ENCODE data around the gene AGXT.

Gene AGXT

DNA sequence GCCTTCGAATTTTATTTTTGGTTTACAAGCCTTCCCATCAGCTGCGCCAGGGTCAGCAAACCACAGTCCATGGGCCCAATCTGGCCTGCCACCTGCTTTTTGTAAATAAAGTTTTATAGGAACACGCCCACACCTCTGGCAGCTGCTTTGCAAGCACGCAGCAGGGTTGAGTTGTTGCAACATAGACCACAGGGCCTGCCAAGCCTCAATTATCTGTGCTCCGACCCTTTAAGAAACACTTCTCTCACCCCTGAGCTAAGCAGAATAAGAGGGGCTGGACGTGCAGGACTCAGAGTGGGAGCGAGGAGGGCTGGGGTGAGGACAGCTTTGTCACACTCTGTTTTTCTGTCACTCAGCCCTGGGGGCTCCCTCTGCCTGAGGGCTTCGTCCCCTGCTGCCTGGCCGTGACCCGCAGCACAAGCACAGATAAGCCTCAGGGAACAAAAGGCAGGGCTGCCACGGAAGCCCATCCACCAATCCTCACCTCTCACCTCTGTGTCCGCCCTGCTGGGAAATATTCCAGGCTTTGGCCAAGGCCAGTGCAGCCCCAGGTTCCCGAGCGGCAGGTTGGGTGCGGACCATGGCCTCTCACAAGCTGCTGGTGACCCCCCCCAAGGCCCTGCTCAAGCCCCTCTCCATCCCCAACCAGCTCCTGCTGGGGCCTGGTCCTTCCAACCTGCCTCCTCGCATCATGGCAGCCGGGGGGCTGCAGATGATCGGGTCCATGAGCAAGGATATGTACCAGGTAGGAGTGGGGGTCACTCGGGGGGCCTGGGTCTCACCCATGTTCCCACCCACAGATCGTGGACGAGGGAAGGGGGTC, at the start of gene AGXT:
AGXT (plus strand) TSS at position 539 of the 823 bp plus-strand sequence; CDS start at position 581, 42 bp downstream.
- DNase-seq, result no peak

DNA sequence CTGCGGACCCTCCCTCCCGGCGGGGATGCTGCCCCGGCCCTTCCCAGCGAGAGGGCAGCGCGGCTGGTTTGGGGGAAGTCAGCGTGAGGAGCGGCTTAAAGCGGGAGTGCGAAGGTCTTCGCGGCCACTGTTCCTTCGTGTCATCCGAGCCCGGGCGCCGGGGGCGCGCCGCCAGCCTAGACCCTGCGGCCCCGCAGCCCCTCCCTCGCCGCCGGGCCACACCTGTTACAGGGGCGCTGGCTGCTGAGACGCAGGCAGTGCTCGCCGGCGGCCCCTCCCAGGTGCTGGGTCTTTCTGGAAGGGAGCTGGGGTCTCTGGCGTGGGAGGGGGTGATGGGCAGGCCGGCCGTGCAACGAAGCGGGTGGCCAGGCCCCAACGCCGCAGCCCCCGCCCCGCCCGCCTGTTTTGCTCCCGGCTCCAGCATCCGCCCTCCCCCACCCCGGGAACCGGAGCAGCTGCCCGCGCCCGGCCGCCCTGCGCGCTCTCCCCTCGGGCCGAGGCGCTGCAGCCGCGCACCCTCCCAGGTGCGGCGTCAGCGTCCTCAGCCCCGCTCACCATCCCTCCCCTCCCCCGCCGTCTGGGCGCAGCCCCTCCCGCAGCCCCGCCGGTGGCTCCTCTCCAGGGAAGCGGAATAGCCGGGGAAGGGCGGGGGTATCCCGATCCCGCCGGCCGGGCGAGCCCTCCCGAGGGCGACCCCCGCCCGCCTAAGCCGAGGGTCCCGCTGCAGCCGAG, 49.3 kb upstream of the AGXT start:
- no peak for DNase-seq

DNA sequence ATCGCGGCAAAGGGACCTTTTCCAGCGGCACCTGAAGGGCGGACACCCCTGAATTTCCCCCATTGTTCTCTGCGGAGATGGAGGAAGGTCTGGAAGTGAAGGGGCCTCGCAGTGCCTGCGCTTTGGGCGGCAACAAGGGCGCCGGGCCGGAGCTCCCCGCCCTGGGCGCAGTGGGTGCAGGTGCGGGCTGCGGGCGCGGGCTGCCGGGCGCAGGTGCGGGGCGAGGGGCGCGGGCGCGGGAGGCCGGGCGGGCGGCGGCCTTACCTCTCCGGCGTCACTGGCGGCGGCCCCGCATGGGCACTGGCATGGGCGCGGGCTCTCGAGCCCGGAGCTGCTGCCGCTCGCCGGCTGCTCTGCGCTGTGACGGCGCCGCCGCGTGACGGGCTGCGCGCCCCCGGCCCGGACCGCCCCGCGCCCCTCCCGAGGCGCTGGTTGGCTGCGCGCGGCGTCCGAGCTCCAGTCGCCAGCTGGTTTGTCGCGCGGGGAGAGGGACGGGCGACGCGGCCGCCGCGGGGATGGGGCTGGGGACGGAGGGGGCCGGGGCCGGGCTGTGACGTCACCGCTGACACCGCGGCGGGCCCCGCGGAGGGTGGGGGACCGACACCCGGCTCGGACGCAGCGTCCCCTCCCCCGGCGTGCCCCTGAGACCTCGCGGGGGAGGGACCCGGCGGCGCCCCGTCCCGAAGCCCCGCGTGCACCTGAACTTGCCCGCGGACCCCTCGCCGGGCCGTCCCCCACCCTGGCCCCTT, 48.6 kb upstream of the AGXT start, which contains the start of gene KIF1A:
KIF1A (minus strand) TSS at position 362 of the 749 bp plus-strand sequence. CDS start 22,467 bp downstream, outside the sequence.
- no peak for DNase-seq

DNA sequence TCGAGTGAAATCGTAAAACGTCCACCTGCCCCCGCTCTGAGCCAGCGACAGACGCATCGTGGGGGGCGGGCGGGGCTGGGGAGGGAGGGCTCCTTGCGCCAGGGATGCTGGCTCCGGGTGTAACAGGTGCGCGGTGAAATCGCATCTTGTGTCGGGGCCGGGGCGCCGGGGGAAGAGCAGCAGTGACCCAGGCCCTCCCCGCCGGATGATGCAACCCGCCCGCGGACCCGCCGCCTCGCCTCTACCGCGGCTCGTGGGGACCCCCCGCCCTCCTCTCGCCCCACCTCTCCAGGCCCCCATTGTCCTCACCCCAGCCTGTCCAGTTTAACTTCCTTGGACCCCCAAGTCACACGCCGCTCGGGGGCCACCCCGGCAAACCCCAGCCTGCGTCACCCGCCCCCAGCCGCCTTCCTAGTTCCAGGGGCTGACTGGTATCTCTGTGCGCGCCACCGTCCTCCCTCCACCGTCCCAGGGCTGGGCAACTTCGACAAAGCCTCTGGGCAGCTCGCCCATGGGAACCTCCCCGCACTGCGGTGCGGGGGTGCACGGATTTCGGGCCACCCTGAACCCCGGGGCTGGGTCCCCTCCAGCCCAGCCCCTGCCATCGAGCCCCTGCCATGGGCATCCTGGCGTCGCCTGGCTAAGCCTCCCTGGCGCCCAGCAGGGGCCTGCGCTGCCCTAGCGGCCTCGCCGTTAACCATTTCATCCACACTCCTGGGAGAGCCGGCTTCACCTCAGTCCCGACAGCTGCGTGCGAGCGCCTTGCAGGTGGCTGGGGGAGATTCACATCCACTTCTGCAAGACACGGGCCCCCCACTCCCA, 47.8 kb upstream of the AGXT start:
- no peak for DNase-seq

DNA sequence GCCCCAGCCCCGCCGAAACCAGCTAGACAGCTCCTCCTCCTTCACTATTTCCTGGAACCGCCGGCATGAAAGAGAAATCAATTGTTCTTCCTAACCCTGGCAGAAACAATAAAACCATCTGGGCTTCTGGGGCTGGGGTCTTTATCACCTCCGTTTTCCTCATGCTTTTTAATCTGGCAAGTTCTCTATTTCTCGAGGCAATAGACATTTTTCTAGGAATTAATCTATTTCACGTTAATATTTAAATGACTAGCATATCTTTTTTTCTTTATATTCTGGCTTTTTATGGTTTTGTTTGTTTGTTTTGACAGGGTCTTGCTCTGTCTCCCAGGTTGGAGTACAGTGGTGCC, 47.2 kb upstream of the AGXT start:
- no peak for DNase-seq

DNA sequence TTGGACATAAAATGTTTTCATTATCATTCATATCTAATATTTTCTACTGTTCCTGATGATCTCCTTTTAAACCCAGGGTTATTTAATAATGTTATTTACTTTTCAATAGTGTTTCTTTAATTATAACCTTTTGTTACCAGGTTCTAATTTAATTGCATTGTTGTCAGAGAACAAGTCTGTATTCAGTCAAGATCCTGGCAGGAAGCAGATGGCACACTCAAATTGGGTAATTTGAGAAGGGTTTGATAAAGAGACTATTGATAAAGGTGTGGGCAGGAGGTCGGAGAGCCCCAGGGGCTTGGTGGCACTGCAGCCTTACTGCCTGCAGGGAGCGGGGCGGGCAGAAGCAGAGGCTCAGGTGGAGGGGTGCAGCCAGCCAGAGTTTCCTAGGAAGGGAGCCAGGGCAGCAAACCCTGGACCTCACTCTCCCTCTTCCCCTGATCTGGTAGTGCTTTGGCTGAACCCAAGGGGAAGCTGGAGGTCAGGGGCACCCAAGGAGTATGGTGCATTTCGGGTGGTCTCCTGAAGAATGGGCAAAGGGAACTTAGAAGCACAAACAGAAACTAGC, 46.3 kb upstream of the AGXT start:
- no peak for DNase-seq

DNA sequence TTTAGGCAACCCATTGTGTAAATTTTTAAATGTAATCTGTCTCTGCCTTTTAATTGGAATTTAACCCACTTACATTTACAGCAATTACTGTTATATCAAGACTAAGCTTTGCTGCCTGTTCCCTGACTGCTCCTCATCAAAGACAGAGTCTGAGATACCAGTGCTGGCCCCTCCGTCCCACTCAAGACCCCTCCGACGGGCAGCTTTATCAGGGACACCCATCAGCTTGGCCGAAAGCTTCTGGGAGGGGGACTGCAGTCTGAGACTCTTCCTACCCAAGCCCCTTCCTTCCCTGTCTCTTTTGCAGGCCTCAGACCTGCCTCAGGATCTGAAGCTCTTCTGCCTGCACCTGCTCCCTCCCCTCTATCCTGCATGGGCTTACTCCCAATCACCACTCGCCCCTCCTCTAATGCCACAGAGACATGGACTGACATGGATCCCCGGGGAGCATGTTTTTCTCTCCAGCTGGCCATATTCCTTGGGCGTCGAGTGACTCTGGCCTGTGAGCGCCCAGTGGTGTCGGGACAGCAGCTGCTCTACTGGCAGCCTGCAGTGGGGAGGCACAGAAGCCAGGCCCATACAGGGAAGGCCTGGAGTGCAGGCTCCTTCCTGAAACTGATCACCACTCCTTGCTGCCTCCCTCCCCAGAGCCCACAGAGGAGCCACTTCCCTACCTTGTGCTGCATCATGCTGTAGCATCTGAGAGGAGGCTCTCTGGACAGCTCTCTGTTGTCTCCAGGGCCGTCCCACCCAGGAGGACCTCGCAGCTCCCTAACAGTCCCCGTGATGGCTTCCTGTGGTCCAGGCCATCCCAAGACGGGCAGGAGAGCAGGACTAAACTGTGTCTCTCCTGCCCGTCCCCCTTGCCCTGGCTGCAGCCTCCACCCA, 44.9 kb upstream of the AGXT start:
- no peak for DNase-seq

DNA sequence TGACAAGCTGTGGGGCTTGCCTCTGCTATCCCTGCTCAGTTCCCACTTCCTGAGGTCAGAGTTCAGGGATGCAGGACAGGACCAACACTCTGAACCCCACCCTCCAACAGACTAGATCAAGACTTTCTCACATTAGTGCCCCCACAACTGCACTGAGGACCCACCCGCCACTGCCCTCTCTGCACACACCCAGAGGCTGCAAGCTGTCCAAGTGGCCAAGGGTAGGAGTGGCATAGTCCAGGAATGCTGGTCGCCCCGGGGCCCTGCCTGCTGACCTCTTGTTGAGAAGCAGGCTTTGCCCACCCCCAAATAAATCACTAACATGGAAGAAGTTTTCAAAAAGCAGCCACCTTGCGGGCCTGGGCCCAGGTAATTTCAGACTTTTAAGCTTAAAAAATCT, 43.1 kb upstream of the AGXT start:
- DNase-seq, result no peak

DNA sequence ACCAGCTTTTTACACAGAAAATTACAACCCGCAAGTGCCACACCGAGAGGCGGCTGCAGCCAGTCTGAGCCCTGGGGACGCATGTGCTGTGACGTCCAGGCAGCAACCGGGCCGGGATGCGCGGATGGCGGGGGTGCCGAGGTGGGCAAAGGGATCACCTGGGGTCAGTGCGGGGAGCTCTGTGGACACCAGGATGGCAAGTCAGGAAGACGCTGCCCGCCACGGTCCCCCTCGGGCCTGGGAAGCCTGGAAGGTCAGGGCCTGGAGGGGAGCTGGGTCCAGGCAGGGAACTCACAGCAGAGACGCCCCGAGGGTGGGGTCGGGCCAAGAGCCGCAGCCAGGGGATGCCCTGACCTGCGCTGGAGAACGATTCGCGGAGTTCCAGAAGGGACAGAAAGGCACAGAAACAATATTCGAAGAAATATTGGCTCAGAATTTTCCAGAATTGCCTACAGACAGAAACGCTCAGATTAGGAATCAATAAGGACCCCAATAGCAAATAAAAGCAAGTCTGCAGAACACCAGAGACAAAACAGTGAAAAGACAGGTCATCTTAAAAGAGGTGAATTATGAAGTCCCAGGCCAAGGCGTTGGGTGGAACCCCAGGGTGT, 36.9 kb upstream of the AGXT start:
- no peak for DNase-seq

DNA sequence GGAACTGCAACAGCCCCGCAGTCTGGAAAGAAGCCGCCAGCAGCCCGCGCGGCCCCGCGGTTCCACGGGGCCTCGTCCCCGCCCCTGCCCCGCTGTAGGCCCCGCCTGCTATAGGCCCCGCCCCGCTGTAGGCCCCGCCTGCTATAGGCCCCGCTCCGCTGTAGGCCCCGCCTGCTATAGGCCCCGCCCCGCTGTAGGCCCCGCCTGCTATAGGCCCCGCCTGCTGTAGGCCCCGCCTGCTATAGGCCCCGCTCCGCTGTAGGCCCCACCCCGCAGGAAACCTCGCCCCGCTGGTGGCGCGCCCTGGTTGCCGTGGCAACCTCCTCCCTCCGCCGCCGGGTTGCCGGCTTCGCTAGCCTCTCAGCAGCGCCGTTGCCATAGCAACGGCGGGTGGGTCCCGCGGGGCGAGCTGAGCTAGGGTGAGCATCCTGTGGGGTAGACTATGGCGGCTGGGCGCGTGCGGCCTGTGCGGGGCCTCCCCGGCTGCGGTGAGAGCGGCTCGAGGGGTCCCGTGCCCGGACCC, 36.4 kb upstream of the AGXT start:
- DNase-seq, result peak; percentile 98 to 99

DNA sequence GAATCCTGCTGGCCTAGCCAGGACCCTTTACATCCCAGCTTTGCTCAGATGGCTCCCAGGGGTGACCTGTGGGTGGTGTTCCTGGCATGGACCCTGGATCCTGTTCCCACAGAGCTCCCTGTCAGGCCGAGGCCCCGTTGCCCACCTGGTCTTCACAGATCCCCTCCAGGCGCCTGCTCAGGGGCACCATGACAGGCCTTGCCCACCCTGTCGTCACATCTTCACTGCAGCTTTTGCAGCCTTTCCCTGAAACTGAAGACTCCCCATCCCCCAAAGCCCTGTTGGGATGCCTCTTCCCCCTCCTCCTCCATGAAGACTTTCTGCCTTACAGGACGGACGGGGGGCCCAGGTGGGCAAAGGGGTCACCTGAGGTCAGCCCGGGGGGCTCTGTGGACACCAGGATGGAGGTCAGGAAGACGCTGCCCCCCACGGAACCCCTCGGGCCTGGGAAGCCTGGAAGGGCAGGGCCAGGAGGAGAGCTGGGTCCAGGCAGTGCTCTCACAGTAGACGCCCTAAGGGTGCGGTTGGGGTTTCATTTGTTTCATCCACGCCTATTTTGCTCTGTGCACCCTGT, 35.6 kb upstream of the AGXT start:
- no peak for DNase-seq

DNA sequence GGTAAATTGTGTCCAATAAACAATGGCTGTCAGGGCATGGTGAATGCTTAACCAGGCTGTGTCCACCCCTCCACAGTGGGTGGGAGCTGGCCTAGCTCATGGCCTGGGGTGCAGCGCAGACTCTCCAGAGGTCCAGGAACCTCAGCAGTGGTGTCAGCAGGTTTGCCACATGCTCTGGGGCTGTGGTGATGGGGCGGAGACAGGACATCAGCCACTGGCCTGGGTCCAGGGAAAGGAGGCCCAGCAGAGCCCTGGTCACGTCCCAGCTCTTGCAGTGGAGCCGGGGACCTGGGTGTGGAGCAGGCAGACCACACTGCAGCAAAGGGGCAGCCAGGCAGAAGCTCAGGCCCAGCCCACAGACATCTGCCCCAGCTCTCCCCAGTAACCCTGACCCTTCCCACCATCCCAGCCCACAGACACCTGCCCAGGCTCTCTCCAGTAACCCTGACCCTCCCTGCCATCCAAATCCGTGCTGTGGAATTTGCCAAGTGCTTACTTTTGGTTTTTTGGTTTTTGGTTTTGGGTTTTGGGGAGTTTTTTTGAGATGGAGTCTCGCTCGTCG, 34.8 kb upstream of the AGXT start:
- DNase-seq, result no peak

DNA sequence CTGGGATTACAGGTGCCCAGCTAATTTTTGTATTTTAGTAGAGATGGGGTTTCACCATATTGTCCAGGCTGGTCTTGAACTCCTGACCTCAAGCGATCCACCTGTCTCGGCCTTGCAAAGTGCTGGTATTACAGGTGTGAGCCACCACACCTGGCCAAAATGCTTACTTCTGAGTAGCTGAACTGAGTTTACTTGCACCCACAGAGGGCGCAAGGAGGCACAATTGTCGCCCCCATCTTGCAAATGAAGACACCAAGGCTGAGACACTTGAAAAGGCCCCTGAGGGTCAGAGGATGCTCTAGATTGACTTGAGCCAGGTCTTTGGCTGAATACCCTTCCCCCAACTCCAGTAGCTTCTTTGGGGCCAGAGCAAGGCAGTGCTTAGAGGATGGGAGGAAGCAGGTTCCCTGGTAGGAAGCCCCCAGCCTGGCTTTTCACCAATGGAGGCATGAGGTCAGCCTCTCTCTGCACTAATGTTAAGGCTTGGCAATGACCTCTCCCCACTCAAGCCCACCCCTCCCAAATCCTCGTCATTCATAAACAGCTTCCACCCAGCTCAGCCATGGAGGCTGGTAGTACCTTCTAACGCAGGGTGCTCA, 34.1 kb upstream of the AGXT start:
- no peak for DNase-seq

DNA sequence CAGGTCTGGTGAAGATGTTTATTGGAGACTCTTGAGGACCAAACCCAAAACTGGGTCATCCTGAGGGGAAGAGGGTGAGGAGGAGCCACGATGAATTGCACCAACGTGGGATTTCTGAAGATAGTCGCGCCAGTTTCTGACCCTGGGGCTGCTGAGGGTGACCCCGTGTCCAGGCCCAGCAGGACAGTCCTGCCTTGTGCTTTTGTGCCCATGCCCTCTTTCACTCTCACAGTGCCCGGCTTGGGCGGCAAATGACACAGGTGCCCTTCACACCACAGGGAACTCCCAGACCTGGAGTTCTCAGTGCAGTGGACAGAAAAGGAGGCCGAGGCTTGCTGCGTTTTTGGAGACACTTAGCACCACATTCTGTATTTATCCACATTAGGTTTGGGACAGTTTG, 33.1 kb upstream of the AGXT start:
- no peak for DNase-seq

DNA sequence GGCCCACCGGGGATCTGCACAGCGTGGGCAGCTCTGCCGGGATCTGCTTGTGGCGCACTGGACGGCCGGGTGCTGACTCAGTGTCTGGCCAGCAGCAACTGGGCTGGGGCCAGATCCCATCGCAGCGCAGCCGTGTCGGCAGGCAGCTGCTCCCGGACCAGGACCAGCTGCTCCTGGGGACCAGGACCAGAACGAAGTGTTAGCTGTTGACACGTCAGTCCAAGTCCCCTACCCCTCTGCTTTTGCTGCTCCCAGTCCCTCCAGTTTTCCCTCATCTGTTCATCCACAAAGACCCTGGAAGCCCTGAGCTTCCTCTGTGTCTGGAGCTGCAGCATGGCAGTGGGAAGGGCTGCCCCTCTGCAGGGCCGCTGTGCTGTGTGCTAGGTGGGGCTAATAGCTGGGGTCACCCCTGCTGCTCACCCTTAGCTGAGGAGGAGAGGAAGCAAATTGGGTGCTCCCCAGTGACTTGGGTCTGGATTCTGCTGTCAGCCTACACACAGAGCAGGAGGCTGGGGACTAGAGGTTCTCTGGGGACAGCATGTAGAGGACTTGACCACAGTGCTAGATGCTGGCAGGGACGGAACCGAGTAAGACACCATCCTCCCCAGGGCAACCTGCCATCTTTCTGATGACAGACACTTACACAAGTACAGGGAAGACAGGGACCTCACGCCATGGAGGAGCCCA, 31.7 kb upstream of the AGXT start:
- no peak for DNase-seq

DNA sequence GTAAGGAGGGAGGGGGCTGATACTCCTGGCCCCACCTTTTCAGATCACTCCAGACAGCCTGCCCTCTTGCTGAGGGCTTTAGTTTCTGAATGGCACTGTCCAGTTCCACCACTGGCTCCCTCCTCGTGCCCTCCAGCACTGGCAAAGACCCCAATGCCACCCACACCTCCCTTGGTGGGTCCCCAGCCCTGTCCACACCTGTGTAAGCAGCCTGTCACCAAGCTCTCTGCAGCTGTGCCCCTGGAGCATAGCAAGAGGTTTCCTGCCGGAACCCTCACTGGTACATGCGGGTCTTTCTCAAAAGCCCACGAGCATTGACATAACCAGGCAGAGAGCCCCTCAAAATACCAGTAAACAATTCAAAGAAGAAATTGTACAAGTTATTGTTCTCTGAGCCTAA, 31.0 kb upstream of the AGXT start:
- no peak for DNase-seq

DNA sequence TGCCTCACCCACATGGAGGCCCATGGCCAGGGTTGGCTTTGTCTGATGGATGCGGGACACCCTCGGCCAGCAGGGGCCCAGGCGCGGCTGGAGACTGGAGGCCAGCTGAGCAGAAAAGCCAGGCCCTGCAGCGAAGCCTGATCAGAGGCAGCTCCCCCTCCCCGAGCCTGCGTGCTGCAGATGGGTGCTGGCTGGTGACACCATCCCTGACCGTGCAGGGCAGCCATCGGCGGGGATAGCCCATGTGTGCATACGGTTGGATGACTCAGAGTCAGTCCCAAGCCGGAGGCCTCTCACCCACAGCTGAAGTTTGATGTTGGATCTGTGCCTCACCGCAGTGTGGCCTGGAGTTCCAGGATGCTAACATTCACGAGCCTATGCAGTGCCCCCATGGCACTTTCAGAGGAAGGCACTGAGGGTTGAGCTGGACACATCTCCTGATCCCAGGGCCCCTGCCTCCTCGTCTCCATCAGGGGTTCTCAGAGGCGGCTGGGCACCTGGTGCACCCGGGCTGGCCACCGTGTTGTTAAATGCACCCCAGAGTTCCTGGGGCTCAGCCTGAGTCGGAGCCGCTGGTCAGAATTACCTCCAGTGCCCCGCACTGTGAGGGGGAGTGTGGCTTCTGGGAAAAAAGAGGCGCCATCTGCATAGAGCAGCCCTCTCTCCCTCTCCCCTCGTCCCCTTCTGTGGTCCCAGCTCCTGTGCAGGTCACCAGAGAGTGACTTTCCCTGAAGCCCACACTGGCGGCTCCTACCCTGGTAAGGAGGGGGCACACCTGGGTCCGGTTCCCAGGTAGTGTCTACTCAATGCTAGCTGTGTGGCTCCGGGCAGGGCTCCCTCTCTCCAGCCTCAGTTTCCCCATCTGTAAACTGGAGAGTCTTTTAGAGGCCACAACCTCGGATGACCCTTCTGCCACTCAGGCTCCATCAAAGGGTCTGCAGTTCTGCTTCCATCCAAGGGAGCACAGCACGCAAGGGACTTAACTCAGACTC, 29.2 kb upstream of the AGXT start:
- DNase-seq, result no peak

All from CD4-positive, alpha-beta T cell treated with Interleukin-4 for 1 hour (primary cell).